ENCODE results near the gene SPTLC3.

SPTLC3 gene

DNA sequence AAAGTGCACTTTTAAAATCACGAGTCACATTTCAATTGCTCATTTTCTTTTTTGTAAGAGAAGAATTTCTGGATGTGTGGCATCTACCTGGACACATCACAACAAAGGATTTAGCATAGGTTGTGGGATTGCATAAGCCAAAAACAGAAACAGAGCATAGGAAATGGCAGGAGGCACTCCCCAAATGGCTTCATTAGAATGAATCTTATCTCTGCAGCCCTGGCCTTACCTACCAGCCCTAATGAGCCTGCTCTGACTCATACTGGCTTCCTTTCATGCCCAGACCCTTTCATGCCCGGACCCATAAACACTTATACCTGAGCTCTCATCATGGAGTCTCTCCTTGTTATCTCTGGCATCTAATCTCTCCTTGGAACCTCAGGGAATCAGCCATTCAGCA, 23.9 kb upstream of the SPTLC3 start:
- no peak for TF ChIP-seq TCF12 (IDR thresholded peaks at IDR 0.05; ENCODE audit: low read depth)
- TF ChIP-seq, protein P1, sequence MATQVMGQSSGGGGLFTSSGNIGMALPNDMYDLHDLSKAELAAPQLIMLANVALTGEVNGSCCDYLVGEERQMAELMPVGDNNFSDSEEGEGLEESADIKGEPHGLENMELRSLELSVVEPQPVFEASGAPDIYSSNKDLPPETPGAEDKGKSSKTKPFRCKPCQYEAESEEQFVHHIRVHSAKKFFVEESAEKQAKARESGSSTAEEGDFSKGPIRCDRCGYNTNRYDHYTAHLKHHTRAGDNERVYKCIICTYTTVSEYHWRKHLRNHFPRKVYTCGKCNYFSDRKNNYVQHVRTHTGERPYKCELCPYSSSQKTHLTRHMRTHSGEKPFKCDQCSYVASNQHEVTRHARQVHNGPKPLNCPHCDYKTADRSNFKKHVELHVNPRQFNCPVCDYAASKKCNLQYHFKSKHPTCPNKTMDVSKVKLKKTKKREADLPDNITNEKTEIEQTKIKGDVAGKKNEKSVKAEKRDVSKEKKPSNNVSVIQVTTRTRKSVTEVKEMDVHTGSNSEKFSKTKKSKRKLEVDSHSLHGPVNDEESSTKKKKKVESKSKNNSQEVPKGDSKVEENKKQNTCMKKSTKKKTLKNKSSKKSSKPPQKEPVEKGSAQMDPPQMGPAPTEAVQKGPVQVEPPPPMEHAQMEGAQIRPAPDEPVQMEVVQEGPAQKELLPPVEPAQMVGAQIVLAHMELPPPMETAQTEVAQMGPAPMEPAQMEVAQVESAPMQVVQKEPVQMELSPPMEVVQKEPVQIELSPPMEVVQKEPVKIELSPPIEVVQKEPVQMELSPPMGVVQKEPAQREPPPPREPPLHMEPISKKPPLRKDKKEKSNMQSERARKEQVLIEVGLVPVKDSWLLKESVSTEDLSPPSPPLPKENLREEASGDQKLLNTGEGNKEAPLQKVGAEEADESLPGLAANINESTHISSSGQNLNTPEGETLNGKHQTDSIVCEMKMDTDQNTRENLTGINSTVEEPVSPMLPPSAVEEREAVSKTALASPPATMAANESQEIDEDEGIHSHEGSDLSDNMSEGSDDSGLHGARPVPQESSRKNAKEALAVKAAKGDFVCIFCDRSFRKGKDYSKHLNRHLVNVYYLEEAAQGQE (IDR thresholded peaks at IDR 0.05; ENCODE audit: low read depth), result no peak
- TF ChIP-seq NFIC (IDR thresholded peaks at IDR 0.05), result no peak
- TF ChIP-seq, protein P2, sequence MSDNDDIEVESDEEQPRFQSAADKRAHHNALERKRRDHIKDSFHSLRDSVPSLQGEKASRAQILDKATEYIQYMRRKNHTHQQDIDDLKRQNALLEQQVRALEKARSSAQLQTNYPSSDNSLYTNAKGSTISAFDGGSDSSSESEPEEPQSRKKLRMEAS (IDR thresholded peaks at IDR 0.05), result no peak
- no peak for TF ChIP-seq ZBTB7A (IDR thresholded peaks at IDR 0.05; ENCODE audit: low read depth)
- TF ChIP-seq EP300 (IDR thresholded peaks at IDR 0.05; ENCODE audit: borderline replicate concordance), result no peak

DNA sequence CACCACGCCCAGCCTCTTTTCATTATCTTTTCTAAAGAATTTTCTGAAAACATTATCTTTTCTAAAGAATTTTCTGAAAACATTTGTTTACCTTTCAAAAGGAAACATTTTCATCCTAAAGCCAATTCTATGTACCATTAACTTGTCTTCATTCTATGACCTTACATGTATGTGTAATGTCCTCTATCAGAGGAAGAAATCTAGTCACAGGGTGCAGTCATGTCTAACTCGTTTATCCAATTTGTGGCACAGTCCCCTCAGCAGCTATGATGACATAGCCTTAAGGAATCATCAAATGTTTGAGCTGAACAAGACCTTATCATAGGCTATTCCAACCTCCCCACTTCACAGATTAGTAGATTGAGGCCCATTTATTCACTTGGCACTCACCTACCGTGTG, 21.5 kb upstream of the SPTLC3 start:
- TF ChIP-seq NFIC (IDR thresholded peaks at IDR 0.05) (no peak), YY1 (IDR thresholded peaks at IDR 0.05; ENCODE audit: low read depth) (no peak), CREB1 (IDR thresholded peaks at IDR 0.05; ENCODE audit: low read depth) (no peak), TAF1 (IDR thresholded peaks at IDR 0.05; ENCODE audit: low read depth) (no peak), RAD21 (IDR thresholded peaks at IDR 0.05; ENCODE audit: low read depth) (no peak), EP300 (IDR thresholded peaks at IDR 0.05; ENCODE audit: borderline replicate concordance) (no peak), CEBPB (IDR thresholded peaks at IDR 0.05) (no peak), FOXM1 (IDR thresholded peaks at IDR 0.05; ENCODE audit: borderline replicate concordance, low read depth) (no peak), EGR1 (IDR thresholded peaks at IDR 0.05) (no peak), TEAD4 (IDR thresholded peaks at IDR 0.05) (no peak)
- TF ChIP-seq, protein P2 (IDR thresholded peaks at IDR 0.05), result no peak
- TF ChIP-seq, protein P1 (IDR thresholded peaks at IDR 0.05; ENCODE audit: low read depth), result no peak
- TF ChIP-seq, protein P3, sequence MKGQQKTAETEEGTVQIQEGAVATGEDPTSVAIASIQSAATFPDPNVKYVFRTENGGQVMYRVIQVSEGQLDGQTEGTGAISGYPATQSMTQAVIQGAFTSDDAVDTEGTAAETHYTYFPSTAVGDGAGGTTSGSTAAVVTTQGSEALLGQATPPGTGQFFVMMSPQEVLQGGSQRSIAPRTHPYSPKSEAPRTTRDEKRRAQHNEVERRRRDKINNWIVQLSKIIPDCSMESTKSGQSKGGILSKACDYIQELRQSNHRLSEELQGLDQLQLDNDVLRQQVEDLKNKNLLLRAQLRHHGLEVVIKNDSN (IDR thresholded peaks at IDR 0.05), result no peak

DNA sequence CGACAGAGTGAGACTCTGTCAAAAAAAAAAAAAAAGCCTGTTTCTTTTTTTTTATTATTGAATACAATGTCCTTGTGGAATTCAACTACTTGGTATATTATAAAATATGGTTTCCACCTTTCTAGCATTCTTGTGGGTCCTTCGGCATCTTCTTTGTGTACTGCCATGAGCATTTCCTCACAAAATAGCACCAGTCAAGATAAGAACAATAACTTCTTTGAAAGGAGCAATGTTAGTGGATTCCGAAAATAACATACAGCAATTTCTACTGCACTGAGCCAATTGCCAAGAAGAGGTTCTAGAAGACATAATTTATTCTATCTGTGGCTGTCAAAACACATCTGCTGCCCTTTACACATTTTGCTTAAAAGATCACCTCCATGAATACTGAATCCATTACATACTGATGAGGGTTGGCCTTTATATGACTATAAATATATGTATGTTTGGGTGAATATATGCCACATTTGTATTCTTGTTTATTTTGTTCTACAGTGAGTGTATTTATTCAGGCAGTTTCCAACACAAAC, 19.1 kb upstream of the SPTLC3 start:
- no peak for TF ChIP-seq NFIC (IDR thresholded peaks at IDR 0.05)
- TF ChIP-seq CREB1 (IDR thresholded peaks at IDR 0.05; ENCODE audit: low read depth), result no peak
- TF ChIP-seq, protein P2 (IDR thresholded peaks at IDR 0.05), result no peak
- TF ChIP-seq TEAD4 (IDR thresholded peaks at IDR 0.05), result no peak

DNA sequence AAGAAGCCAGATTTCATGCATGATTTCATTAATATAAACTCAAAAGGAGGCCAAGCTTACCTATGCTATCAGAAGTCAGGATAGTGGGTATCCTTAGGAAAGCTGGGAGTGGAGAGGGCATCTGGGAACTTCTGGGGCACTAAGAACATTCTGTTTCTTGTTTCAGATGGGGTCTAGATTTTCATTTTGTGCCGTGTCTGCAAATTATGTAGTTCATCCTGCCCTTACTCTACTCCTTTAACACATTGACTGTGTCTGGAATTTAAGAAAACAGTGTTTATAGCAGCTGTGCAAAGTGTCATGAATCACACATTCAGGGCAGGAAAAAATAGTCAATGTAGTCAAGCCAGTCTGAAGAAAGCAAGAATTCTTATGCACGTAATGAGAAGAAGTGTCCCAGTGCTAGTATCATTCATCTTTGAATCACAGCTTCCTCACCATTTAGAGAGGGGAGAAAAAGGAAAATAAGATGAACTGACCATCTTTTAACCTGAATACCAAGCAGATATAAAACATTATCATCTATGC, 11.6 kb upstream of the SPTLC3 start:
- no peak for TF ChIP-seq TEAD4 (IDR thresholded peaks at IDR 0.05)
- TF ChIP-seq CREB1 (IDR thresholded peaks at IDR 0.05; ENCODE audit: low read depth), result no peak
- TF ChIP-seq TAF1 (IDR thresholded peaks at IDR 0.05; ENCODE audit: low read depth), result no peak
- TF ChIP-seq FOXM1 (IDR thresholded peaks at IDR 0.05; ENCODE audit: borderline replicate concordance, low read depth), result no peak
- TF ChIP-seq, protein P3 (IDR thresholded peaks at IDR 0.05), result no peak
- no peak for TF ChIP-seq EGR1 (IDR thresholded peaks at IDR 0.05)
- TF ChIP-seq RAD21 (IDR thresholded peaks at IDR 0.05; ENCODE audit: low read depth), result no peak
- TF ChIP-seq, protein P2 (IDR thresholded peaks at IDR 0.05), result no peak
- no peak for TF ChIP-seq ZBTB7A (IDR thresholded peaks at IDR 0.05; ENCODE audit: low read depth)
- TF ChIP-seq, protein P1 (IDR thresholded peaks at IDR 0.05; ENCODE audit: low read depth), result no peak
- TF ChIP-seq YY1 (IDR thresholded peaks at IDR 0.05; ENCODE audit: low read depth), result no peak
- TF ChIP-seq TCF12 (IDR thresholded peaks at IDR 0.05; ENCODE audit: low read depth), result no peak
- no peak for TF ChIP-seq CEBPB (IDR thresholded peaks at IDR 0.05)
- no peak for TF ChIP-seq EP300 (IDR thresholded peaks at IDR 0.05; ENCODE audit: borderline replicate concordance)
- no peak for TF ChIP-seq NFIC (IDR thresholded peaks at IDR 0.05)

All from Ishikawa (cell line).